Measurements from ENCODE around the gene SPAG9.

Gene SPAG9

DNA sequence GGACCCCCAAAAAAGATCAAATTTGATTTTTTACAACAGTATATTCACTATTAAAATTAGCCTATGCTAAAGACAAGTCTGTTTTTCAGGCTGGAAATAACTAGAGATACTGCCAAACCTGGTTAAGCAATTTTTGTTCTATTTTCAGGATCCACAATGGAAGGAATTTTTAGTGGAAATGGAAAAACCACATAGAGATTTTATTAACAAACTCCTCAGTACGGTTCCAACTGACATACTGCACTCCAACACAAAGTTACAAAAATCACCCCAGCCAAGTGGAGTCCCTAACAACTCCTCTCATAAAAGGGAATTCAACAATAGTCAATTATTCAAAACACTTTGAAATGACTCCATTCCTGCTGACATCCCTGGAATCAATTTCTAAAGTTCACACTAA is 152.9 kb downstream of the SPAG9 start:
- TF ChIP-seq CTCF (IDR thresholded peaks at IDR 0.05; ENCODE audit: low read depth, low read length, missing control alignments), result no peak
- no peak for DNase-seq
- peaks cover 23% of the 10 kb centered on the region for H3K36me3 ChIP-seq (replicated peaks)
- H3K27ac ChIP-seq, result no peak overlapping the region
- no peak overlapping the region for H3K4me3 ChIP-seq (ENCODE audit: low read depth, low read length)
- in situ Hi-C loops (cut with HindIII; ENCODE audit: low pct_ligation_motif_present, low sequenced_read_pairs), result no loop called here
- no peaks in the 10 kb centered on the region for H3K27me3 ChIP-seq (replicated peaks)

DNA sequence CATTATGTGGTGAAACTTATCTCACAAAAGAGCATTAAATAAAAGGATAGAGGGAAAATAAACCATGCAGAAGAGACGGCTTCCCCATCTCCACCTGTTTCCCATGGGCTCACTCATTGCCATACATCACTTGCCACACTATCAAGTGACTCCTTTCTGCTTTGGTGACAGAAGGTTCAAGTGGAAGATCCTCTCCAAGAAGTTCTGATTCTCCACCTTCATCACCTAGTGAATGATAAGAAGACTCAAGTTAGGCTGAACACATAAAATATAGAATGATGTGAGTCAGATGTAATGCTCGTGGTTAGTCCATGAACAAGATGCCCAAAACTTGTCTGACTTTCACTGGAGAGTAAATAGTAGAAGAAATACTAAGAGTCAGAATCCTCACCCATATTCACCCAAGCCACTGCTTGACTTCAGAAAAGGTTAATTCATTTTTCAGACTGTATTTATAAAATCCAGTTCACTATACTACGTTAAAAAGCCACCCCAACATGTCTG is 154.5 kb downstream of the SPAG9 start:
- no peaks in the 10 kb centered on the region for H3K27me3 ChIP-seq (replicated peaks)
- no peak for DNase-seq
- in situ Hi-C loops (cut with HindIII; ENCODE audit: low pct_ligation_motif_present, low sequenced_read_pairs), result no loop called here
- peaks cover 23% of the 10 kb centered on the region for H3K36me3 ChIP-seq (replicated peaks)
- H3K27ac ChIP-seq, result no peak overlapping the region
- no peak overlapping the region for H3K4me3 ChIP-seq (ENCODE audit: low read depth, low read length)
- TF ChIP-seq CTCF (IDR thresholded peaks at IDR 0.05; ENCODE audit: low read depth, low read length, missing control alignments), result no peak

- peaks cover 24% of the 10 kb centered on the region for H3K36me3 ChIP-seq (replicated peaks)
- H3K27ac ChIP-seq, result no peak overlapping the region
- in situ Hi-C loops (cut with HindIII; ENCODE audit: low pct_ligation_motif_present, low sequenced_read_pairs), result no loop called here
- DNase-seq, result no peak
- TF ChIP-seq CTCF (IDR thresholded peaks at IDR 0.05; ENCODE audit: low read depth, low read length, missing control alignments), result no peak
- H3K4me3 ChIP-seq (ENCODE audit: low read depth, low read length), result no peak overlapping the region
- H3K27me3 ChIP-seq (replicated peaks), result no peaks in the 10 kb centered on the region
Observed at GRCh38 chr17:50963139-50963538, 157.5 kb downstream of the SPAG9 start.

DNA sequence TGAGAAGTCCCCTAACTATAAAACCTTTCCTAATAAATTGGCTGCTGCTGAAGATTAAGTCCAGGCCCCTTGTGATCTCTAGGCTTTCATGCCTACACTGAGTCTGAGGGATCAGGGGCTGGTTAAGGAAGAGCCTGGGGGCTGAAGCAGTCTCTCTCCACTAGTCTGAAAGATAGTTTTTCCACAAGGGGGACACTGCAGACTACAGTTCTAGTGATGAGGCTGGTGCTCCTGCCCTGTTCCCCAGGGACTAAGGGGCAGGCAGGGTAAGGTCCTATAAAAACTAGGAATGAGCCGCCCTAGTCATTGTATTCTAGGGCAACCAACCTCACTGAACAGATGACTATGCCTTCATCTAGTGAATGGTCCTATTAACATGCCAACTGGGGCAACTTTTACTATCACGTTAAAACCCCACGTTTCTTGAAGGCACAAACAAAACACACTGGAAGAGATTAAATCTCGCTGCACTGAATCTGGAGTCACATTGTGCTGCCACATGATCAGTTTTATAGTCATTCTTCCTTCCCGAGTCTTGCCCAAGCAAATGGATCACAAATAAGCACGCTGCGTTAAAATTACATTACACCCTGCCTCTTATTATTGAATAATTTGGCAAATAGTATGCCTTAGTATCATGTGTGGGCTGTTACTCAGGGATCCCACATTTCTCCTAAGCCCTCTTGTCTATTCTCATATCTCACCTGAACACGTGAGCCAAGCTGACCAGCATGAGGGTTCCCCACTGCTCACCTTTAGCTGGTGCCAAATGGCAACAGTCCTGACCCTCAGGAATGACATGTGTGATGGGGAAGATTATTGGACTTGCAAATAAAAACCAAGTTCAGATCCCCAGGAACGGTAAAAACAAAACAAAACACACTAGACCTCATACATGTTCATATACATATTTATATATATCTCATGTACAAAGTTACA is 159.1 kb downstream of the SPAG9 start:
- H3K27me3 ChIP-seq (replicated peaks), result no peaks in the 10 kb centered on the region
- no peak overlapping the region for H3K4me3 ChIP-seq (ENCODE audit: low read depth, low read length)
- H3K27ac ChIP-seq, result no peak overlapping the region
- DNase-seq, result no peak
- TF ChIP-seq CTCF (IDR thresholded peaks at IDR 0.05; ENCODE audit: low read depth, low read length, missing control alignments), result no peak
- peaks cover 19% of the 10 kb centered on the region for H3K36me3 ChIP-seq (replicated peaks)
- in situ Hi-C loops (cut with HindIII; ENCODE audit: low pct_ligation_motif_present, low sequenced_read_pairs), result no loop called here

DNA sequence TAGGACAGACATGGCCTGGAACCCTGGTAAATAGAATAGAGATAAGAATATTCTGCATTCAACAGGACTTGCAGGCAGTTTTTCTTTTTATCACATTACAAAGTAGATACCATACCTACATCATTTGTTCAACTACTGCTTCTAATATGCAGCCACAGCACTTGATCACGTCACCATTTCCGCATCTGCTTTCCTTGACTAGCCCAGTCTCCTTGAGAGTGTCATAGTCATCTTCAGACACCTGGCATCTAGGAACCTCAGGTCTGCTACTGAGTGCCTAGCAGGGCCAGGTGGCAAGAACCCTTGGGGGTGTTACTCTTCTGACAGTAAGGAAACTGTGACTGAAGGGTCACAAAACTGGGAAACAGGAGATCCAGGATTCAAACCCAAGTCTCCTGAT is 161.3 kb downstream of the SPAG9 start:
- H3K4me3 ChIP-seq (ENCODE audit: low read depth, low read length), result no peak overlapping the region
- in situ Hi-C loops (cut with HindIII; ENCODE audit: low pct_ligation_motif_present, low sequenced_read_pairs), result no loop called here
- H3K36me3 ChIP-seq (replicated peaks), result peaks cover 9% of the 10 kb centered on the region
- DNase-seq, result no peak
- no peak overlapping the region for H3K27ac ChIP-seq
- TF ChIP-seq CTCF (IDR thresholded peaks at IDR 0.05; ENCODE audit: low read depth, low read length, missing control alignments), result no peak
- no peaks in the 10 kb centered on the region for H3K27me3 ChIP-seq (replicated peaks)

All from brain microvascular endothelial cell (primary cell).